COR-L47 (cell line): ENCODE data around the gene CDKL5.

Source experiments
- DNase-seq: peaks from one replicate; lab custom pipeline; 2025; lab: John Stamatoyannopoulos, UW

Gene CDKL5

DNA sequence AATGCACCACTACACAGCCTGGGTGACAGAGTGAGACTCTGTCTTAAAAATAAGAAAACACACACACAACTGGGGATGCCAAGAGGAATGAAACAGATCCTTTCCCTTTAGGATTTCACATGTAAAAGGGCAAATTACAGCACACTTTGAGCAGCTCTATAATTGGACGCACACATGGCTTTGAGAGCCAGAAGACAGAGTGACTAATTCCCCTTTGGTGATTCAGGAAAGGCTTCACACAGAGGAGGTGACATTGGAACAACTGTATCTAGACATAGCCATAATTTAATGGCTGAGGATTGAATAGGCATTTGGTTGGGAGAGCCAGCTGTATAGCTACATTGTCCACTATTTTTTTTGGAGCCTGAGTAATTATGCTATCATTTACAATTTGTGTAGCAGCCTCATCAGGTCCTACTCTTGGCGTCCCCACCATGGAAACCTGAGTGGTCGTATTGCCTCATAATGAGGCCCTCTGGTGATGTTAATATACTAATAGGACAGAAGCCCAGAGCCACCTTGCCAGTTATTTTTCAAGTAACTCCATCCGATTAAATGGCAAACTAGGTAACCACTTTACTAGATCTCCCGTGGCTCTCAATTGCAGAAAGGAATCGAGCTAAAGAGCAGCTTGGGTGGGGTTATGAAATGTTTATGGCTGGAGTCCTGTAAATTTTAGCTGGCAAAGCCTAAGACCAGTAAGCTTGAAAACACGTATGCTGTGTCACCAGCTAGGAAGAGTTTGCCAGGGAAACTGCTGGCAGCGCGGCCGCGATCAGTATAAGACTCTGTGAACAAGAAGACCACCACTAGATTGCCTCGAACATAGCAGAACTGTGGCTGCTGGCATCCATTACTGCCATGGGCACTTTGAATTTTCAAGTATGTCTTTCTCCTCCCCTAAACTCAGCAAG, 273.6 kb downstream of the CDKL5 start:
- DNase-seq: no peak

DNA sequence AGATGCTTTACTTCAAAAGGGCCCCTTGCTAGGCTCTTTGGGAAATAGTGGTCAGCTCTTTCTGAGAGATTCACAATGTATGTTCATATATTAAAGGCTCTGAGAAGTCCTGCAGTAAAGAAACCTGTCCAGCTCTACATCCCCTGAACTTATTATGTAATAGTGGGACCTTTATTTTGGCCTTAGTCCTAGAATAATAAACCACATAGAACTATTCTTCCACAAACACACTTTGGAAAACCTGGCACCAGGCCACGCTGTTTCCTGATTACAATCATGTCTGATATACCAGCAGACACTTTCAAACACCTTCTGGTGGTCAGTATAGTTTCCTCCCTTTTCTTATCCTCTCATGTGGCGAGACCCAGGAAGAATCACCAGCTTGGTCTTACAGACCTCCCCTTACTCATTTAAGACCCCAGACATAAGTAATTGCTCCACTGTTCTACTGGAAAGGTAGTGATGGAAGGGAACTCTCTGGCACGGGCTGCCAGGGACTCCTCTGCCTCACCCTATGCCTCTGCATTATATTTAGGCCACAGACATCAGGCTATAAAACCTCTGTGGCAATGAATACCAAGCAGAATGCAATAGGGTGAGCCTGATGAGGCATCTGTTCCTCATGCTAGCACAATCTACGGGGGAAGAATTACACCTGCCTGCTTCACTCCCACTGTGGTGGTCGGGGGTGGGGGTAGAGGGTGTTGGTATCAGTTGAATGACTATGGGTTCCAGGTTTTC, 276.4 kb downstream of the CDKL5 start:
- DNase-seq: no peak

DNA sequence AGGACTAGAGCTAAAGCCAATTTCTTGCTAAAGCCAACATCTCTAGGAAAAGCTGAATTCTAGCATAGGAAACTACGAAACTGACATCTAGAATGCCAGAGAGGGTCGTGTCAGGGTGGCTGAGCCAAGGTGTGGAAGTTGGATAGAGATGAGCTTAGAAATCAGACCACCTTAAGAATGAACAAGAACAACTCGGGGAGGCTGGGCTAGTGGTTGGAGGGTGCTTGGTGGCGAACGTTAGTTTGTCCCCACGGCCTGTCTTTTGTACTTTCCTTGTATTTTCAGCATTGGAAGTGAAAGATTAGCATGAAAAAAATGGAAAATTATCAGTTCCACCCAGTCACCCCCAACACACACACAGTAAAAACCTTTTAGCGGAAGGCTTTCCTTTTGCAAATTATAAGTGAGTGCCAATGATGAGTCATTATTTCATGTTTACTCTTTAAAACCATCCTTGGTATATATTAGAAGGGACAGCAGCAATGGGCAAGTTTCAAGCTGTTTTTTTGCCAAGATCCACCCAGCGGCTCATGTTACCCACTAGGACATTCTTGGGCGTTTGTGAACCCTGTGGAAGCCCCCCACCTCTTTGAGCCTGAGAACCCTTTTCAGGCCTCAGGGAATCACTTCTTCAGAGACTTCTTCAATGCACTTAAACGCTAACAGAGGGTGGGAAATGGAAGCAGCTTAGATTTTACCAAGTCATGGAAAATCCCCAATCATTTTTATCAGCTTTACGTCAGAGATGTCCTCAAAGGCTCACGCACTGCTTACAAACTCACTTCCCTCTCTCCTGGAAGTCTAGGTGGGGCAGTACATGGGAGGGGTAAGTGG, 277.2 kb downstream of the CDKL5 start:
- DNase-seq: no peak
